GM12878 (cell line): ENCODE measurements around the gene PODN. TPM values are rescaled to one million over a fixed set of nuclear protein-coding genes. Genes with fewer than 3 reads are reported as not detected.

Experiments used
- ATAC-seq: fragments of 200-7000 bp; cut with Tn5 transposase; 3 replicates; pipeline ENCODE4 v1.9.1; 2020; ENCODE audit warnings: mild to moderate bottlenecking, moderate library complexity
- BruUV-seq: library from RNA; stranded (reverse); fragments of 400-500 nt; replicated peaks from 2 replicates; lab custom pipeline; 2021; lab: Mats Ljungman, UMichigan
- CTCF ChIA-PET: fragments of 300-600 bp; sonication (Branson Sonifier 250); formaldehyde crosslinking; extraction: SDS; loops from one replicate; lab custom pipeline; 2021; ENCODE audit warnings: inconsistent platforms; lab: Yijun Ruan, JAX
- POLR2A ChIA-PET: fragments of 350-600 bp; formaldehyde crosslinking; extraction: SDS; loops from one replicate; lab custom pipeline; 2021; ENCODE audit warnings: inconsistent platforms; lab: Charles Lee
- RAD21 ChIA-PET: fragments of 300-600 bp; sonication (Branson Sonifier 250); formaldehyde crosslinking; loops from one replicate; lab custom pipeline; 2023; ENCODE audit warnings: antibody characterized with exemption; ENCODE audit not compliant: unreplicated experiment; lab: Charles Lee
- SMC1A ChIA-PET: fragments of 300-600 bp; sonication (Branson Sonifier 250); formaldehyde crosslinking; loops from one replicate; lab custom pipeline; 2023; ENCODE audit not compliant: unreplicated experiment, uncharacterized antibody; lab: Charles Lee
- DNase-seq: peaks from one replicate; pipeline ENCODE4 v3.0.0-alpha.2; 2011; ENCODE audit warnings: low read depth, low spot score
- FAIRE-seq: peaks from 3 replicates; lab custom pipeline; 2011; peaks lifted over from hg19 to GRCh38; lab: Jason Lieb, UNC
- H2AFZ ChIP-seq: 2 replicates; pipeline ENCODE4 v1.6.0; 2011; ENCODE audit warnings: low read depth, low read length, control low read depth; ENCODE audit not compliant: control insufficient read depth
- H3K27ac ChIP-seq: 2 replicates; pipeline ENCODE4 v1.5.1; 2011; ENCODE audit warnings: control low read depth; ENCODE audit not compliant: control insufficient read depth, insufficient read depth
- H3K27me3 ChIP-seq, 2 experiments: replicated peaks in 1 of 2; 2 replicates each; pipeline versions ENCODE4 v1.6.0 to v1.6.1; 2011; ENCODE audit warnings: low read length in 1 of 2; ENCODE audit not compliant: control insufficient read depth in 2 of 2, insufficient read depth in 2 of 2
- H3K36me3 ChIP-seq, 2 experiments: 2 replicates each; pipeline ENCODE4 v1.5.1; 2011; ENCODE audit warnings: low read length in 1 of 2; ENCODE audit not compliant: control insufficient read depth in 2 of 2, insufficient read depth in 2 of 2
- H3K4me1 ChIP-seq: 2 replicates; pipeline ENCODE4 v1.6.1; 2011; ENCODE audit warnings: mild to moderate bottlenecking, low read length, moderate library complexity, mixed read lengths; ENCODE audit not compliant: control insufficient read depth, insufficient read depth
- H3K4me2 ChIP-seq: 2 replicates; pipeline ENCODE4 v1.6.0; 2011; ENCODE audit warnings: control low read depth; ENCODE audit not compliant: control insufficient read depth, insufficient read depth
- H3K4me3 ChIP-seq: fragments of 200-600 bp; sonication (generic); 2 replicates; pipeline ENCODE4 v1.5.1; 2016
- H3K79me2 ChIP-seq: 2 replicates; pipeline ENCODE4 v1.6.0; 2011; ENCODE audit warnings: low read length; ENCODE audit not compliant: control insufficient read depth, insufficient read depth
- H3K9ac ChIP-seq: 2 replicates; pipeline ENCODE4 v1.8.0; 2011; ENCODE audit warnings: low read length, control low read depth, mixed read lengths; ENCODE audit not compliant: control insufficient read depth, insufficient read depth
- H3K9me3 ChIP-seq: replicated peaks from 3 replicates; pipeline ENCODE4 v1.5.1; 2011; ENCODE audit warnings: mild to moderate bottlenecking, low read length; ENCODE audit not compliant: control insufficient read depth, insufficient read depth
- H4K20me1 ChIP-seq: 2 replicates; pipeline ENCODE4 v1.6.0; 2011; ENCODE audit not compliant: control insufficient read depth, insufficient read depth
- ATF3 ChIP-seq: IDR thresholded peaks from 2 replicates; pipeline ENCODE4 v1.6.1; 2011; ENCODE audit warnings: low read depth, mild to moderate bottlenecking, low read length, moderate library complexity, borderline replicate concordance; ENCODE audit errors: extremely low read depth
- BACH1 ChIP-seq: fragments of 450-650 bp; IDR thresholded peaks from 2 replicates; pipeline ENCODE4 v1.6.1; 2017; ENCODE audit warnings: mild to moderate bottlenecking, borderline replicate concordance
- CHD4 ChIP-seq: fragments of 200-600 bp; sonication (generic); IDR thresholded peaks from 2 replicates; pipeline ENCODE4 v1.6.1; 2016; ENCODE audit warnings: mild to moderate bottlenecking
- EED ChIP-seq: sonication (generic); IDR thresholded peaks from 2 replicates; pipeline ENCODE4 v1.6.1; 2016; ENCODE audit warnings: antibody characterized with exemption, low read depth
- EP300 ChIP-seq, 2 experiments: fragments of 150-350 bp in 1 of 2; IDR thresholded peaks; 2 replicates each; pipeline ENCODE4 v1.6.1; 2011 to 2012; ENCODE audit warnings: low read depth in 2 of 2, low read length in 2 of 2, borderline replicate concordance in 1 of 2, improper control_type of control experiment in 1 of 2, inconsistent platforms in 1 of 2; ENCODE audit not compliant: control insufficient read depth in 1 of 2
- GABPA ChIP-seq: IDR thresholded peaks from 2 replicates; pipeline ENCODE4 v1.6.1; 2014; ENCODE audit warnings: antibody characterized with exemption, low read depth, mild to moderate bottlenecking, inconsistent platforms
- MXI1 ChIP-seq: fragments of 150-350 bp; IDR thresholded peaks from 2 replicates; pipeline ENCODE4 v1.6.1; 2011; ENCODE audit warnings: low read depth, mild to moderate bottlenecking, inconsistent platforms, low read length, improper control_type of control experiment
- RAD21 ChIP-seq: IDR thresholded peaks from 2 replicates; pipeline ENCODE4 v1.6.1; 2011; ENCODE audit warnings: mild to moderate bottlenecking, low read depth, low read length, moderate library complexity; ENCODE audit not compliant: insufficient read depth
- ZBTB4 ChIP-seq: fragments of 450-650 bp; formaldehyde crosslinking; IDR thresholded peaks from 2 replicates; pipeline ENCODE4 v1.4.0; 2022; ENCODE audit warnings: mild to moderate bottlenecking, moderate library complexity
- WGBS: methylation state at CpG from one replicate; pipeline ENCODE4 v1.1.6; 2016; ENCODE audit warnings: low lambda C conversion rate; ENCODE audit not compliant: insufficient replicate concordance, insufficient coverage; ENCODE audit errors: missing lambda C conversion rate; 5-methylcytosine and 5-hydroxymethylcytosine counted together
- in situ Hi-C: fragments of 300-500 bp; cut with MboI; formaldehyde crosslinking; loops from 9 replicates; pipeline ENCODE4 v1.14.3; 2018; ENCODE audit warnings: mixed read lengths
- intact Hi-C: fragments of 100-400 bp; cut with micrococcal nuclease; formaldehyde crosslinking; loops from one replicate; pipeline ENCODE4 v1.14.2; 2022; ENCODE audit not compliant: unreplicated experiment
- polyA plus RNA-seq, 11 experiments: library from polyadenylated mRNA; depleted of rRNA in 4 of 11; unstranded in 6 of 11; stranded (reverse) in 5 of 11; fragments of >200 nt; fragmentation: Nextera tagmentation in 4 of 11; fragmentation: Illumina TruSeq in 1 of 11; extraction: Ambion mirVana in 4 of 11; extraction: Trizol in 1 of 11; gene quantifications; 1 replicate in 1 of 11; 2 replicates in 10 of 11; pipeline versions ENCODE4 v1.2.1 to v1.2.3, GENCODE V29; 2011 to 2016; ENCODE audit warnings: inconsistent platforms in 2 of 11, missing spikeins in 2 of 11, low read depth in 1 of 11
- total RNA-seq, 4 experiments: library from RNA; depleted of rRNA in 3 of 4; stranded (reverse); fragments of >200 nt in 3 of 4; fragmentation: Illumina TruSeq in 1 of 4; extraction: Trizol in 1 of 4; gene quantifications; 2 replicates each; pipeline versions ENCODE4 v1.2.1 to v1.2.3, GENCODE V29; 2013 to 2021

PODN gene
- total and polyA plus RNA-seq, 10 of the 15 experiments (the other 5 are each of a cell fraction or from before 2014, with no cell fraction given), result 0.10 TPM; not detected in 9

- 57% methylated on average over 2 of the region's 2 CpGs for WGBS
- H3K4me2 ChIP-seq, result no peak overlapping the region
- H4K20me1 ChIP-seq, result no peaks in the 10 kb centered on the region
- H3K27ac ChIP-seq, result no peak overlapping the region
- H3K79me2 ChIP-seq, result no peaks in the 10 kb centered on the region
- RAD21 ChIA-PET, result interaction anchor here (1.1 kb wide), 1 partner anchor 9 kb away, joined by 3 read pairs; no protein-coding TSS in a partner anchor
- no peaks in the 10 kb centered on the region for H3K9me3 ChIP-seq
- POLR2A ChIA-PET, result no interaction called here
- CTCF ChIA-PET, result interaction anchor here (0.5 to 0.8 kb wide), 2 partner anchors 15 to 433 kb away, joined by 3 to 5 read pairs; no protein-coding TSS in a partner anchor
- H3K4me3 ChIP-seq, result no peak overlapping the region
- TF ChIP-seq ZBTB4 (no peak), EP300 (IDR thresholded peaks at IDR 0.05; ENCODE audit: borderline replicate concordance in 1 of 2, control insufficient read depth in 1 of 2, low read depth in 2 of 2, low read length in 2 of 2) (no peak), RAD21 (no peak), BACH1 (no peak), CHD4 (no peak), ATF3 (no peak), EED (no peak), MXI1 (no peak), GABPA (no peak)
- TF ChIP-seq, all 136 proteins: peak for 0
- DNase-seq (no peak), FAIRE-seq (no peak), ATAC-seq (no peak)
- in situ Hi-C loops (no loop called here), intact Hi-C loops (no loop called here)
- H3K4me1 ChIP-seq, result no peaks in the 10 kb centered on the region
- SMC1A ChIA-PET, result interaction anchor here (0.6 kb wide), 1 partner anchor 184 kb away, joined by 3 read pairs; no protein-coding TSS in a partner anchor
- no peak overlapping the region for H2AFZ ChIP-seq
- no TSS peak for BruUV-seq
- H3K36me3 ChIP-seq, result no peaks in the 10 kb centered on the region
- no peak overlapping the region for H3K9ac ChIP-seq
- H3K27me3 ChIP-seq, result peaks cover 3 to 6% of the 10 kb centered on the region in 2 experiments; a peak in 3 of 4 replicates
Observed at GRCh38 chr1:53057127-53057526, 4.9 kb upstream of the PODN start.
